GM12878 (cell line): ENCODE results near the gene SMG6. TPM values are rescaled to one million over a fixed set of nuclear protein-coding genes. Genes with fewer than 3 reads are reported as not detected.

ENCODE experiments used
- ATAC-seq: fragments of 200-7000 bp; cut with Tn5 transposase; 3 replicates; pipeline ENCODE4 v1.9.1; 2020; ENCODE audit warnings: mild to moderate bottlenecking, moderate library complexity
- BruUV-seq: library from RNA; stranded (reverse); fragments of 400-500 nt; replicated peaks from 2 replicates; lab custom pipeline; 2021; lab: Mats Ljungman, UMichigan
- CTCF ChIA-PET: fragments of 300-600 bp; sonication (Branson Sonifier 250); formaldehyde crosslinking; extraction: SDS; loops from one replicate; lab custom pipeline; 2021; ENCODE audit warnings: inconsistent platforms; lab: Yijun Ruan, JAX
- POLR2A ChIA-PET: fragments of 350-600 bp; formaldehyde crosslinking; extraction: SDS; loops from one replicate; lab custom pipeline; 2021; ENCODE audit warnings: inconsistent platforms; lab: Charles Lee
- RAD21 ChIA-PET: fragments of 300-600 bp; sonication (Branson Sonifier 250); formaldehyde crosslinking; loops from one replicate; lab custom pipeline; 2023; ENCODE audit warnings: antibody characterized with exemption; ENCODE audit not compliant: unreplicated experiment; lab: Charles Lee
- SMC1A ChIA-PET: fragments of 300-600 bp; sonication (Branson Sonifier 250); formaldehyde crosslinking; loops from one replicate; lab custom pipeline; 2023; ENCODE audit not compliant: unreplicated experiment, uncharacterized antibody; lab: Charles Lee
- DNase-seq: peaks from one replicate; pipeline ENCODE4 v3.0.0-alpha.2; 2011; ENCODE audit warnings: low read depth, low spot score
- FAIRE-seq: peaks from 3 replicates; lab custom pipeline; 2011; peaks lifted over from hg19 to GRCh38; lab: Jason Lieb, UNC
- H2AFZ ChIP-seq: 2 replicates; pipeline ENCODE4 v1.6.0; 2011; ENCODE audit warnings: low read depth, low read length, control low read depth; ENCODE audit not compliant: control insufficient read depth
- H3K27ac ChIP-seq: 2 replicates; pipeline ENCODE4 v1.5.1; 2011; ENCODE audit warnings: control low read depth; ENCODE audit not compliant: control insufficient read depth, insufficient read depth
- H3K27me3 ChIP-seq, 2 experiments: replicated peaks in 1 of 2; 2 replicates each; pipeline versions ENCODE4 v1.6.0 to v1.6.1; 2011; ENCODE audit warnings: low read length in 1 of 2; ENCODE audit not compliant: control insufficient read depth in 2 of 2, insufficient read depth in 2 of 2
- H3K36me3 ChIP-seq, 2 experiments: 2 replicates each; pipeline ENCODE4 v1.5.1; 2011; ENCODE audit warnings: low read length in 1 of 2; ENCODE audit not compliant: control insufficient read depth in 2 of 2, insufficient read depth in 2 of 2
- H3K4me1 ChIP-seq: 2 replicates; pipeline ENCODE4 v1.6.1; 2011; ENCODE audit warnings: mild to moderate bottlenecking, low read length, moderate library complexity, mixed read lengths; ENCODE audit not compliant: control insufficient read depth, insufficient read depth
- H3K4me2 ChIP-seq: 2 replicates; pipeline ENCODE4 v1.6.0; 2011; ENCODE audit warnings: control low read depth; ENCODE audit not compliant: control insufficient read depth, insufficient read depth
- H3K4me3 ChIP-seq: fragments of 200-600 bp; sonication (generic); 2 replicates; pipeline ENCODE4 v1.5.1; 2016
- H3K79me2 ChIP-seq: 2 replicates; pipeline ENCODE4 v1.6.0; 2011; ENCODE audit warnings: low read length; ENCODE audit not compliant: control insufficient read depth, insufficient read depth
- H3K9ac ChIP-seq: 2 replicates; pipeline ENCODE4 v1.8.0; 2011; ENCODE audit warnings: low read length, control low read depth, mixed read lengths; ENCODE audit not compliant: control insufficient read depth, insufficient read depth
- H3K9me3 ChIP-seq: replicated peaks from 3 replicates; pipeline ENCODE4 v1.5.1; 2011; ENCODE audit warnings: mild to moderate bottlenecking, low read length; ENCODE audit not compliant: control insufficient read depth, insufficient read depth
- H4K20me1 ChIP-seq: 2 replicates; pipeline ENCODE4 v1.6.0; 2011; ENCODE audit not compliant: control insufficient read depth, insufficient read depth
- ATF7 ChIP-seq: fragments of 450-650 bp; IDR thresholded peaks from 2 replicates; pipeline ENCODE4 v1.6.1; 2016; ENCODE audit warnings: low read depth, mild to moderate bottlenecking
- BCL11A ChIP-seq: IDR thresholded peaks from 2 replicates; pipeline ENCODE4 v1.6.1; 2011; ENCODE audit warnings: low read depth, low read length
- CBX5 ChIP-seq: sonication (generic); IDR thresholded peaks from 2 replicates; pipeline ENCODE4 v1.6.1; 2016; ENCODE audit warnings: low read depth, moderate library complexity, mild to moderate bottlenecking, inconsistent platforms
- CEBPB ChIP-seq, 2 experiments: fragments of 150-350 bp in 1 of 2; IDR thresholded peaks; 2 replicates each; pipeline ENCODE4 v1.6.1; 2012 to 2014; ENCODE audit warnings: low read depth in 2 of 2, low read length in 2 of 2, borderline replicate concordance in 1 of 2, inconsistent platforms in 1 of 2
- CHD2 ChIP-seq: IDR thresholded peaks from 2 replicates; pipeline ENCODE4 v1.6.1; 2011; ENCODE audit warnings: low read depth, low read length, improper control_type of control experiment, borderline replicate concordance
- HDGF ChIP-seq: fragments of 450-650 bp; IDR thresholded peaks from 2 replicates; pipeline ENCODE4 v1.6.1; 2016; ENCODE audit warnings: antibody characterized with exemption
- KDM1A ChIP-seq: fragments of 200-600 bp; sonication (generic); IDR thresholded peaks from 2 replicates; pipeline ENCODE4 v1.6.1; 2016; ENCODE audit warnings: borderline replicate concordance
- NFXL1 ChIP-seq: fragments of 450-650 bp; IDR thresholded peaks from 2 replicates; pipeline ENCODE4 v1.6.1; 2017; ENCODE audit warnings: antibody characterized with exemption, mild to moderate bottlenecking, borderline replicate concordance
- POLR2A ChIP-seq: IDR thresholded peaks from 2 replicates; pipeline ENCODE4 v1.6.1; 2011; ENCODE audit warnings: low read depth, mild to moderate bottlenecking, low read length
- POLR2AphosphoS5 ChIP-seq: IDR thresholded peaks from 2 replicates; pipeline ENCODE4 v1.6.1; 2011; ENCODE audit warnings: mild to moderate bottlenecking, low read length, inconsistent platforms
- SMARCA5 ChIP-seq: fragments of 450-650 bp; IDR thresholded peaks from 2 replicates; pipeline ENCODE4 v1.6.1; 2017; ENCODE audit warnings: mild to moderate bottlenecking
- TCF3 ChIP-seq: IDR thresholded peaks from 2 replicates; pipeline ENCODE4 v1.6.1; 2012; ENCODE audit warnings: low read depth, mild to moderate bottlenecking, low read length, borderline replicate concordance; ENCODE audit not compliant: insufficient read depth
- ZNF384 ChIP-seq: IDR thresholded peaks from 2 replicates; pipeline ENCODE4 v1.6.1; 2012; ENCODE audit warnings: low read depth, mild to moderate bottlenecking, low read length, improper control_type of control experiment, borderline replicate concordance
- WGBS: methylation state at CpG from one replicate; pipeline ENCODE4 v1.1.6; 2016; ENCODE audit warnings: low lambda C conversion rate; ENCODE audit not compliant: insufficient replicate concordance, insufficient coverage; ENCODE audit errors: missing lambda C conversion rate; 5-methylcytosine and 5-hydroxymethylcytosine counted together
- in situ Hi-C: fragments of 300-500 bp; cut with MboI; formaldehyde crosslinking; loops from 9 replicates; pipeline ENCODE4 v1.14.3; 2018; ENCODE audit warnings: mixed read lengths
- intact Hi-C: fragments of 100-400 bp; cut with micrococcal nuclease; formaldehyde crosslinking; loops from one replicate; pipeline ENCODE4 v1.14.2; 2022; ENCODE audit not compliant: unreplicated experiment
- polyA plus RNA-seq, 11 experiments: library from polyadenylated mRNA; depleted of rRNA in 4 of 11; unstranded in 6 of 11; stranded (reverse) in 5 of 11; fragments of >200 nt; fragmentation: Nextera tagmentation in 4 of 11; fragmentation: Illumina TruSeq in 1 of 11; extraction: Ambion mirVana in 4 of 11; extraction: Trizol in 1 of 11; gene quantifications; 1 replicate in 1 of 11; 2 replicates in 10 of 11; pipeline versions ENCODE4 v1.2.1 to v1.2.3, GENCODE V29; 2011 to 2016; ENCODE audit warnings: inconsistent platforms in 2 of 11, missing spikeins in 2 of 11, low read depth in 1 of 11
- total RNA-seq, 4 experiments: library from RNA; depleted of rRNA in 3 of 4; stranded (reverse); fragments of >200 nt in 3 of 4; fragmentation: Illumina TruSeq in 1 of 4; extraction: Trizol in 1 of 4; gene quantifications; 2 replicates each; pipeline versions ENCODE4 v1.2.1 to v1.2.3, GENCODE V29; 2013 to 2021
- TF ChIP-seq, protein P1 (sequence below): fragments of 450-650 bp; IDR thresholded peaks from 2 replicates; pipeline ENCODE4 v1.6.1; 2017; ENCODE audit warnings: mild to moderate bottlenecking
- TF ChIP-seq, protein P2 (sequence below): IDR thresholded peaks from 2 replicates; pipeline ENCODE4 v1.6.1; 2012; ENCODE audit warnings: low read depth, low read length, improper control_type of control experiment
- TF ChIP-seq, protein P3 (sequence below): fragments of 450-650 bp; formaldehyde crosslinking; IDR thresholded peaks from 2 replicates; pipeline ENCODE4 v1.4.0; 2020; ENCODE audit warnings: mild to moderate bottlenecking, moderate library complexity
- TF ChIP-seq, protein P4 (sequence below): IDR thresholded peaks from 2 replicates; pipeline ENCODE4 v1.6.1; 2012; ENCODE audit warnings: low read depth, low read length, improper control_type of control experiment

Gene SMG6
- total and polyA plus RNA-seq, 10 of the 15 experiments (the other 5 are each of a cell fraction or from before 2014, with no cell fraction given) = 0.58 to 28.7 (median 15.7) TPM

DNA sequence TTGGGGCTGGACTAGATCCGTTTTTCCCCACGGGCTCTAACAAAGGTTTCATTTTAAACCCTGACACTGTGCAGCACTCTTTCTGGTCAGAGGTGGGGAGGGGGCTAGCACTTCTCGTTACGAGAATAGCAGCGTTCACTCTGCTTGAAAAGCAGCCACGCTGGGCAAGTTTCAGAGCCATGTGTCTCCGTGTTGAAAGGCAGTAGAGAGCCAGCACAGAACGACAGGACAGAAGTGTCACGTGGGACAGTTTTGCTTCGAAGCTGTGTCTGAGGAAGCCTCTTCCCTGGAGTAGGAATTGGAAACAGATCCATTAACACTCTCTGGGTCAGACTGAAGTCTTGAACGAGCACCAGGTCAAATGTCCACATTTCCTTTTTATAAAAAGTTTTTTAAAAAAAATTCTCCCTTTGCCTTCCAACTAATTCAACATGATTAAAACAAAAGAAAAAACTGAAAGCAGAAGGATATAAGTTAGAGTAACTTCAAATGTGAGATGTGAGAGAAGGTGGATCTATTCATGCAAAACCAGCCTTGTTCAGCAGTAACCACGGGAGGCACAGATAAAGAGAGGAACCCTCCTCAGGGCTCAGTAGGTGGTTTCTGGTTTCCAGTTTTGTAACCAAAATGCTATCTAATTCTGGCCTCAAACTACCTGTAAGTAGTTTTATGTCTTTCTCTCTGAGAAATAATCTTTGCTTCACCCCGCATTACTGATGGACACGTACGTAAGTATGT lies 65.0 kb downstream of the SMG6 start:
- ChIA-PET POLR2A (interaction anchor here (0.6 to 2.8 kb wide), 7 partner anchors 16 to 102 kb away, joined by 3 to 22 read pairs (median 4); no protein-coding TSS in a partner anchor), CTCF (interaction anchor here (0.6 to 3.6 kb wide), 12 partner anchors 11 to 185 kb away, joined by 3 to 22 read pairs (median 4); partner anchors contain the start of gene HIC1), SMC1A (interaction anchor here (0.7 to 3.7 kb wide), 12 partner anchors 14 to 184 kb away, joined by 3 to 70 read pairs (median 3); partner anchors contain the start of gene HIC1), RAD21 (interaction anchor here (0.8 to 4.7 kb wide), 13 partner anchors 11 to 183 kb away, joined by 3 to 50 read pairs (median 4); partner anchors contain the start of gene HIC1)
- H3K36me3 ChIP-seq = peaks cover 5 to 19% of the 10 kb centered on the region in 2 experiments
- DNase-seq (peak; percentile 86), FAIRE-seq (peak; percentile 92), ATAC-seq (peak; percentile 88)
- H3K4me1 ChIP-seq = peaks cover 50% of the 10 kb centered on the region
- peak overlapping the region; percentile 67 for H2AFZ ChIP-seq
- H3K27me3 ChIP-seq = no peaks in the 10 kb centered on the region
- TSS peak; percentile 24 for BruUV-seq
- intact Hi-C loops (no loop called here), in situ Hi-C loops (no loop called here)
- H4K20me1 ChIP-seq = no peaks in the 10 kb centered on the region
- H3K79me2 ChIP-seq = peaks cover 31% of the 10 kb centered on the region
- H3K27ac ChIP-seq = peak overlapping the region; percentile 99
- H3K9me3 ChIP-seq = no peaks in the 10 kb centered on the region
- H3K4me3 ChIP-seq = peak overlapping the region; percentile 45; the same call in 1 of the 2 replicates
- peak overlapping the region; percentile 92 for H3K4me2 ChIP-seq
- peak overlapping the region; percentile 91 for H3K9ac ChIP-seq
- 6% methylated on average over 15 of the region's 15 CpGs for WGBS
- TF ChIP-seq ZNF384 (no peak; the same call in 1 of the 2 replicates), POLR2A (peak; percentile 62), HDGF (no peak), SMARCA5 (no peak), NFXL1 (no peak), TCF3 (no peak), KDM1A (no peak), CHD2 (peak; percentile 48; the same call in 1 of the 2 replicates), POLR2AphosphoS5 (peak; percentile 70), ATF7 (0 out of 2 replicates have a peak, but pooled peaks have one; percentile 42), CBX5 (peak; percentile 84; the same call in 1 of the 2 replicates), CEBPB (IDR thresholded peaks at IDR 0.05; ENCODE audit: borderline replicate concordance in 1 of 2, low read depth in 2 of 2, low read length in 2 of 2) (no peak), BCL11A (no peak)
- TF ChIP-seq, protein P1, sequence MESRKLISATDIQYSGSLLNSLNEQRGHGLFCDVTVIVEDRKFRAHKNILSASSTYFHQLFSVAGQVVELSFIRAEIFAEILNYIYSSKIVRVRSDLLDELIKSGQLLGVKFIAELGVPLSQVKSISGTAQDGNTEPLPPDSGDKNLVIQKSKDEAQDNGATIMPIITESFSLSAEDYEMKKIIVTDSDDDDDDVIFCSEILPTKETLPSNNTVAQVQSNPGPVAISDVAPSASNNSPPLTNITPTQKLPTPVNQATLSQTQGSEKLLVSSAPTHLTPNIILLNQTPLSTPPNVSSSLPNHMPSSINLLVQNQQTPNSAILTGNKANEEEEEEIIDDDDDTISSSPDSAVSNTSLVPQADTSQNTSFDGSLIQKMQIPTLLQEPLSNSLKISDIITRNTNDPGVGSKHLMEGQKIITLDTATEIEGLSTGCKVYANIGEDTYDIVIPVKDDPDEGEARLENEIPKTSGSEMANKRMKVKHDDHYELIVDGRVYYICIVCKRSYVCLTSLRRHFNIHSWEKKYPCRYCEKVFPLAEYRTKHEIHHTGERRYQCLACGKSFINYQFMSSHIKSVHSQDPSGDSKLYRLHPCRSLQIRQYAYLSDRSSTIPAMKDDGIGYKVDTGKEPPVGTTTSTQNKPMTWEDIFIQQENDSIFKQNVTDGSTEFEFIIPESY = no peak
- TF ChIP-seq, protein P2, sequence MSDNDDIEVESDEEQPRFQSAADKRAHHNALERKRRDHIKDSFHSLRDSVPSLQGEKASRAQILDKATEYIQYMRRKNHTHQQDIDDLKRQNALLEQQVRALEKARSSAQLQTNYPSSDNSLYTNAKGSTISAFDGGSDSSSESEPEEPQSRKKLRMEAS = peak; percentile 61; the same call in 1 of the 2 replicates
- TF ChIP-seq, protein P3, sequence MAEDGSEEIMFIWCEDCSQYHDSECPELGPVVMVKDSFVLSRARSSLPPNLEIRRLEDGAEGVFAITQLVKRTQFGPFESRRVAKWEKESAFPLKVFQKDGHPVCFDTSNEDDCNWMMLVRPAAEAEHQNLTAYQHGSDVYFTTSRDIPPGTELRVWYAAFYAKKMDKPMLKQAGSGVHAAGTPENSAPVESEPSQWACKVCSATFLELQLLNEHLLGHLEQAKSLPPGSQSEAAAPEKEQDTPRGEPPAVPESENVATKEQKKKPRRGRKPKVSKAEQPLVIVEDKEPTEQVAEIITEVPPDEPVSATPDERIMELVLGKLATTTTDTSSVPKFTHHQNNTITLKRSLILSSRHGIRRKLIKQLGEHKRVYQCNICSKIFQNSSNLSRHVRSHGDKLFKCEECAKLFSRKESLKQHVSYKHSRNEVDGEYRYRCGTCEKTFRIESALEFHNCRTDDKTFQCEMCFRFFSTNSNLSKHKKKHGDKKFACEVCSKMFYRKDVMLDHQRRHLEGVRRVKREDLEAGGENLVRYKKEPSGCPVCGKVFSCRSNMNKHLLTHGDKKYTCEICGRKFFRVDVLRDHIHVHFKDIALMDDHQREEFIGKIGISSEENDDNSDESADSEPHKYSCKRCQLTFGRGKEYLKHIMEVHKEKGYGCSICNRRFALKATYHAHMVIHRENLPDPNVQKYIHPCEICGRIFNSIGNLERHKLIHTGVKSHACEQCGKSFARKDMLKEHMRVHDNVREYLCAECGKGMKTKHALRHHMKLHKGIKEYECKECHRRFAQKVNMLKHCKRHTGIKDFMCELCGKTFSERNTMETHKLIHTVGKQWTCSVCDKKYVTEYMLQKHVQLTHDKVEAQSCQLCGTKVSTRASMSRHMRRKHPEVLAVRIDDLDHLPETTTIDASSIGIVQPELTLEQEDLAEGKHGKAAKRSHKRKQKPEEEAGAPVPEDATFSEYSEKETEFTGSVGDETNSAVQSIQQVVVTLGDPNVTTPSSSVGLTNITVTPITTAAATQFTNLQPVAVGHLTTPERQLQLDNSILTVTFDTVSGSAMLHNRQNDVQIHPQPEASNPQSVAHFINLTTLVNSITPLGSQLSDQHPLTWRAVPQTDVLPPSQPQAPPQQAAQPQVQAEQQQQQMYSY (CRISPR knock-in tag) = no peak
- TF ChIP-seq, protein P4, sequence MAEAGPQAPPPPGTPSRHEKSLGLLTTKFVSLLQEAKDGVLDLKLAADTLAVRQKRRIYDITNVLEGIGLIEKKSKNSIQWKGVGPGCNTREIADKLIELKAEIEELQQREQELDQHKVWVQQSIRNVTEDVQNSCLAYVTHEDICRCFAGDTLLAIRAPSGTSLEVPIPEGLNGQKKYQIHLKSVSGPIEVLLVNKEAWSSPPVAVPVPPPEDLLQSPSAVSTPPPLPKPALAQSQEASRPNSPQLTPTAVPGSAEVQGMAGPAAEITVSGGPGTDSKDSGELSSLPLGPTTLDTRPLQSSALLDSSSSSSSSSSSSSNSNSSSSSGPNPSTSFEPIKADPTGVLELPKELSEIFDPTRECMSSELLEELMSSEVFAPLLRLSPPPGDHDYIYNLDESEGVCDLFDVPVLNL = no peak
